Measurements from ENCODE around the gene LBX1.

LBX1 gene

DNA sequence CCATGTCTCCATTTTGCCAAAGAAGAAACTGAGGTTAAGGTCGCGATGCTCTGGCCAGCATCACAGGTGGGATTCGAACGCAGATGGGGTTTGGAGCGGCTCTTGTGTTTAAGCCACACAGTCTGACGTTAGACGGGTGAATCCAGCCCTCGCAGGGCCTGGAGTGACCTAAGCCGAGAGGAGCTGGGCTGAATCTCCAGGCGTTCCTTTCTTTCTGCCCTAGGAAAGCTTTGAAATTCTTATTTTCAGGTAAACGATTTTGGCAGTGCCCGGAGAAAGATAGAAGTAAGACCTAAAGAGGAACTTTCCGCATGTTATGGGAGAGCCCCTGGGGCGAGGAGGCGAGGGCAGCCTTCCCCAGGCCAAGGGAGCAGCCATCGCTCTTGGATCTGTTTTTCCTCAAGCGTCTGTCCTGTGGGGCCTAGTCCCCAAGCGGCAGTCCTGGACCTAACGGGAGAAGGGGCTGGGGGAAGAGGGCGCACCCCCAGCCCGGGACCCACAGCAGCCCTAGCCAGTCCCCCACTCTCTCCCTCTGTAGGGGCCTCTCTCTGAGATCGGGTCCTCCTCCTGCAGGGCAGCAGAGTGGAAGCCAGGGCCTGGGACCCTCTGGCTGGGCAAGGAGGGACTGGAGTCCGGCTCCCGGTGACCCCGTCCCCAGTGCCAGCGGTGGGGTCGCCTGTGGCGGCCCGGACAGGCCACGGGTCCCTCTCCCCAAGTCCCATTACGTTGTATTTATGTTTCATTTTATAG is 8.9 kb upstream of the LBX1 start:
- Histone ChIP-seq H3K27ac (ENCODE audit: low read length) (no peak overlapping the region), H3K27me3 (ENCODE audit: insufficient read depth, low read length, poor library complexity) (peaks cover 45% of the 10 kb centered on the region), H3K4me3 (ENCODE audit: low read depth in 1 of 2, low read length in 2 of 2) (no peak overlapping the region), H3K79me2 (ENCODE audit: insufficient read depth, low read length) (no peaks in the 10 kb centered on the region), H3K4me1 (ENCODE audit: insufficient read depth, low read length) (no peaks in the 10 kb centered on the region), H3K9me3 (ENCODE audit: insufficient read depth, low read length, severe bottlenecking) (no peaks in the 10 kb centered on the region), H3K9ac (ENCODE audit: low read depth, low read length) (no peak overlapping the region), H3K36me3 (ENCODE audit: insufficient read depth, low read length) (no peaks in the 10 kb centered on the region), H3K4me2 (ENCODE audit: insufficient read depth, low read length) (no peak overlapping the region), H4K20me1 (ENCODE audit: insufficient read depth, low read length) (no peaks in the 10 kb centered on the region), H2AFZ (ENCODE audit: low read depth, low read length) (no peak overlapping the region)
- ATAC-seq (ENCODE audit: insufficient read depth, low read depth) (no peak), DNase-seq (no peak)
- no peak for TF ChIP-seq EZH2 (IDR thresholded peaks at IDR 0.05; ENCODE audit: borderline replicate concordance, low read depth, low read length, severe bottlenecking)
- TF ChIP-seq CTCF (IDR thresholded peaks at IDR 0.05; ENCODE audit: borderline replicate concordance, extremely low read depth, low read length, poor library complexity, severe bottlenecking): no peak

DNA sequence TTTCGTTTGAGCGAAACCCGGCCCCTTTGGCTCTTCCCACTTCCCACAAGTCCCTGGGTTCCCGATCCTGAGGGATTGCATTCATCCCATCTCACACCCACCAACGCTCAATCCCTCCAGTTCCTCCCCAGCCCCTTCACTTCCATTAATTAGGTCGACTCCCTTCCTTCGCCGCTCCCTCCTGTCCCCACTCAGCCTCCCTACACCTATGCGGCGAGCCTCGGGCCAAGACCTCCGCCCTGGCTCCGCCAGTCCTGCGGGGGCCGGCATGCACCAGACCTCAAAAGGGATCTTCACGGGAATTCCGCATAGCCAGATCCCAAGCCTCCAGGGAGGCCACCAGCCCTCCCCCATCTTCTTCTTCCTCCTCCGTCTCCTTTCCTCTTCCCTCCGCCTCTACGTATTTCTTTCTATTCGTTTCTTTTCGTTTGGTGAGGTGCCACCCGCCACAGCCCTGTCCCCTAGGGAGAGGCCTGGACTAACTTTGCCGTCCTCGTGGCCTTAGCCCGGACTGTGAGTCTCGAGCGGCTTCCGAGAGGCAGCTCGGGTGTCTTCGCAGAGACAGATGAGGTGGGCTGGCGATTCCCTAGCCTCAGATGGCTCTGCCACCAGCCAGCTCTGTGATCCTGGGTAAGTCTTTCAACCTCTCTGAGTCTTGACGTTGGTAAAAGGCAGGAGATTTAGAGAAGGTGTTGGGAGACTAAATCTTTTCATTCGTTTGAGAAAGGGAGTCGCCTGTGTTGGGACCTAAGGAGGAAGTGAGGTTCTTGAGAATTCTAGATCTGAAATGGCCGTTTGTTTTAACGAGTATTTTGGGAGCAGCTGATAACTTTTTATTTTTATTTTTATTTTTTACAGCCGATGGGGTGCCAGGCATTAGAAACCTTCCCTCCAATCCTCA is 8.1 kb upstream of the LBX1 start:
- H3K9ac ChIP-seq (ENCODE audit: low read depth, low read length): no peak overlapping the region
- no peaks in the 10 kb centered on the region for H3K36me3 ChIP-seq (ENCODE audit: insufficient read depth, low read length)
- H2AFZ ChIP-seq (ENCODE audit: low read depth, low read length): no peak overlapping the region
- no peak for DNase-seq
- H3K4me3 ChIP-seq (ENCODE audit: low read depth in 1 of 2, low read length in 2 of 2): no peak overlapping the region
- H3K4me1 ChIP-seq (ENCODE audit: insufficient read depth, low read length): no peaks in the 10 kb centered on the region
- no peak overlapping the region for H3K4me2 ChIP-seq (ENCODE audit: insufficient read depth, low read length)
- H4K20me1 ChIP-seq (ENCODE audit: insufficient read depth, low read length): no peaks in the 10 kb centered on the region
- H3K9me3 ChIP-seq (ENCODE audit: insufficient read depth, low read length, severe bottlenecking): no peaks in the 10 kb centered on the region
- no peaks in the 10 kb centered on the region for H3K79me2 ChIP-seq (ENCODE audit: insufficient read depth, low read length)
- no peak overlapping the region for H3K27ac ChIP-seq (ENCODE audit: low read length)
- ATAC-seq (ENCODE audit: insufficient read depth, low read depth): no peak
- TF ChIP-seq EZH2 (IDR thresholded peaks at IDR 0.05; ENCODE audit: borderline replicate concordance, low read depth, low read length, severe bottlenecking) (no peak), CTCF (IDR thresholded peaks at IDR 0.05; ENCODE audit: borderline replicate concordance, extremely low read depth, low read length, poor library complexity, severe bottlenecking) (no peak)
- peaks cover 53% of the 10 kb centered on the region for H3K27me3 ChIP-seq (ENCODE audit: insufficient read depth, low read length, poor library complexity)

DNA sequence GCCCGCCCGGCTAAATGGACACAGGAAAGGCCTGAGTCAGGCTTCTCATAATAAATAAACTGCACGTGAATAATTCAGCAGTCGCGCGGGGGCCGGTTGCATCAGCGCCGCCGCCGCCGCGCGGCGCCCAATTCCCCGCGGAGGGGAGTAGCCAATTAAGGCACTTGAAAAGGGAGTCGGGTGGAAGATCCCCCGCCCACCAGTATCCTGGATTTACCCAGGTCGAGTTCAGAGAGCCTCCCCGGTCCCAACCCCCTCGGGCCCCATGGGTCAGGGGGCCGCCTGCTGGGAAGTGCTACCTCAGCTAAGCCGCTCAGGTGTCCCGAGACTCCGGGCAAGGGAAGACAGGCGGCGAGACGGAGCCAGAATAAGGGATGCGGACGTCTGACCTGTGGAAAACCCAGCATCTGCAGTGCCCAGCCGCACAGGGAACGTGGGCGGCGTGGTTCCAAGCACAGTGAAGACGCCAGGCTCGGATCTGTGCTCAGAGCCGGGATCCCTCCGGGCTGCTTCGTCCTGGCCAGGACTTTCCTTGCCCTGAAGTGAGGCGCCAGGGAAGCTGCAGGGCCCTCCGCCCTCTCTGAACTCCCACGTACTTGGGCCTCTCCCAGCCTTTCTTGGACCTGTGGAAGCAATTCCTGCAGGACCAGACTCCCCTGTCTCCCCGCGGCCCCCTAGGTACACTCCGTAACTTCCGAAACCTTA is 7.3 kb upstream of the LBX1 start:
- DNase-seq: no peak
- no peaks in the 10 kb centered on the region for H3K79me2 ChIP-seq (ENCODE audit: insufficient read depth, low read length)
- no peaks in the 10 kb centered on the region for H4K20me1 ChIP-seq (ENCODE audit: insufficient read depth, low read length)
- no peak overlapping the region for H3K4me2 ChIP-seq (ENCODE audit: insufficient read depth, low read length)
- no peaks in the 10 kb centered on the region for H3K36me3 ChIP-seq (ENCODE audit: insufficient read depth, low read length)
- H3K4me1 ChIP-seq (ENCODE audit: insufficient read depth, low read length): no peaks in the 10 kb centered on the region
- H3K4me3 ChIP-seq (ENCODE audit: low read depth in 1 of 2, low read length in 2 of 2): no peak overlapping the region
- no peak overlapping the region for H3K9ac ChIP-seq (ENCODE audit: low read depth, low read length)
- peaks cover 58% of the 10 kb centered on the region for H3K27me3 ChIP-seq (ENCODE audit: insufficient read depth, low read length, poor library complexity)
- H3K27ac ChIP-seq (ENCODE audit: low read length): no peak overlapping the region
- TF ChIP-seq EZH2 (IDR thresholded peaks at IDR 0.05; ENCODE audit: borderline replicate concordance, low read depth, low read length, severe bottlenecking) (no peak), CTCF (IDR thresholded peaks at IDR 0.05; ENCODE audit: borderline replicate concordance, extremely low read depth, low read length, poor library complexity, severe bottlenecking) (no peak)
- no peaks in the 10 kb centered on the region for H3K9me3 ChIP-seq (ENCODE audit: insufficient read depth, low read length, severe bottlenecking)
- no peak overlapping the region for H2AFZ ChIP-seq (ENCODE audit: low read depth, low read length)
- ATAC-seq (ENCODE audit: insufficient read depth, low read depth): no peak
